ENCODE measurements around the gene TBC1D22B.

DNA sequence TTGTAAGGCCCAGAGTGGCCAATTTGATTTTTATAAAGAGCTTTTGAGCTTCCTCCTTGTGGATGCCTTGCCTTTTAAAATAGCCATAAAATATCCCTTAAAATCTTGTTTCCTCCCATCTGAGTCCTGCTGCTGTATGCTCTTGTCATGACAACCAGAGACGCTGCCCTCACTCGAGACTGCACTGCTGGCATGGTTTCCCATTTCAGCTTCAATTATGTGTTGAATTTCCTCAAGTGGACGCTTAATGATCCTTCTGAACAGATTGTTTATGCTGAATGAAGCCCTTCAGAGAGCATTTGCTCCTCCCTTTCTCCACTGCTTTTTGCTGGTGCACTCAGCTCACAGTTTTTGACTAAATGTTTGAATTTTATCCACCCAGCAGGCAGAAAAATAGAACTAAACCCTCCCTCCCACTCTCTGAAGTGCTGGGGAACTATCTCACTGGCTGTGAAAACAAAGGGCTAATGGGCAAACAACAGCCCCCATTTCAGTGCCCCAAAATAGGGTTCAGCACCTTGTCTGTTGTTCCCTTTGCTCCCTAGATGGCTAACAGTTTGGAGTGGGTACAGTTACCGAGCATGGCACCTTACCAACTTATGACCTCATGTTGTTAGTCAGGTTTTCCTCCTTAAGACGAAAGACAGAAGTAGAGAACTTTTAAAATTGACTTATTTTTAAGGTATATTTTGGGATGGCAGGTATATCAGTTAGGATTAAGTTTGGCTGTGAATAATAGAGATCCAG is 50.7 kb downstream of the TBC1D22B start:
- TF ChIP-seq, protein P1, sequence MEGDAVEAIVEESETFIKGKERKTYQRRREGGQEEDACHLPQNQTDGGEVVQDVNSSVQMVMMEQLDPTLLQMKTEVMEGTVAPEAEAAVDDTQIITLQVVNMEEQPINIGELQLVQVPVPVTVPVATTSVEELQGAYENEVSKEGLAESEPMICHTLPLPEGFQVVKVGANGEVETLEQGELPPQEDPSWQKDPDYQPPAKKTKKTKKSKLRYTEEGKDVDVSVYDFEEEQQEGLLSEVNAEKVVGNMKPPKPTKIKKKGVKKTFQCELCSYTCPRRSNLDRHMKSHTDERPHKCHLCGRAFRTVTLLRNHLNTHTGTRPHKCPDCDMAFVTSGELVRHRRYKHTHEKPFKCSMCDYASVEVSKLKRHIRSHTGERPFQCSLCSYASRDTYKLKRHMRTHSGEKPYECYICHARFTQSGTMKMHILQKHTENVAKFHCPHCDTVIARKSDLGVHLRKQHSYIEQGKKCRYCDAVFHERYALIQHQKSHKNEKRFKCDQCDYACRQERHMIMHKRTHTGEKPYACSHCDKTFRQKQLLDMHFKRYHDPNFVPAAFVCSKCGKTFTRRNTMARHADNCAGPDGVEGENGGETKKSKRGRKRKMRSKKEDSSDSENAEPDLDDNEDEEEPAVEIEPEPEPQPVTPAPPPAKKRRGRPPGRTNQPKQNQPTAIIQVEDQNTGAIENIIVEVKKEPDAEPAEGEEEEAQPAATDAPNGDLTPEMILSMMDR (IDR thresholded peaks at IDR 0.05), result no peak
- no peak for TF ChIP-seq EZH2phosphoT487 (IDR thresholded peaks at IDR 0.05)
- TF ChIP-seq EZH2 (IDR thresholded peaks at IDR 0.05), result no peak
